SK-N-MC (cell line): ENCODE data around the gene KRT80.
A peak's percentile ranks its signal among the peaks of the same experiment; 100 is the strongest.

ENCODE experiments used
- DNase-seq: peaks from one replicate; pipeline ENCODE4 v3.0.0-alpha.2; 2011; ENCODE audit warnings: low read depth, low spot score
- H3K27ac ChIP-seq: fragments of 200-600 bp; sonication (generic); 2 replicates; pipeline ENCODE4 v1.5.1; 2016; ENCODE audit warnings: mixed run types
- H3K36me3 ChIP-seq: fragments of 200-600 bp; sonication (generic); 2 replicates; pipeline ENCODE4 v1.6.1; 2017; ENCODE audit warnings: antibody characterized with exemption, low read length, mixed read lengths; ENCODE audit not compliant: insufficient read depth
- H3K4me3 ChIP-seq: fragments of 200-600 bp; sonication (generic); 2 replicates; pipeline ENCODE4 v1.5.1; 2016
- H3K9ac ChIP-seq: fragments of 200-600 bp; sonication (generic); 2 replicates; pipeline ENCODE4 v1.8.0; 2017; ENCODE audit warnings: mixed run types, mixed read lengths; ENCODE audit not compliant: insufficient read length
- H3K9me3 ChIP-seq: fragments of 200-600 bp; sonication (generic); 2 replicates; pipeline ENCODE4 v1.6.1; 2017; ENCODE audit warnings: low read depth, mild to moderate bottlenecking, antibody characterized with exemption, low read length, moderate library complexity, mixed read lengths
- EZH2 ChIP-seq: fragments of 200-600 bp; sonication (generic); IDR thresholded peaks from one replicate; pipeline ENCODE4 v1.6.1; 2017; ENCODE audit warnings: antibody characterized with exemption
- FOXP2 ChIP-seq: optimal IDR thresholded peaks from 2 replicates; pipeline ENCODE3; 2011; ENCODE audit warnings: mild to moderate bottlenecking, moderate library complexity; ENCODE audit not compliant: insufficient read depth; ENCODE audit errors: extremely low read length, control extremely low read depth
- POLR2AphosphoS5 ChIP-seq: IDR thresholded peaks from 2 replicates; pipeline ENCODE4 v1.6.1; 2012; ENCODE audit warnings: mild to moderate bottlenecking, low read depth, low read length, borderline replicate concordance

Gene KRT80

DNA sequence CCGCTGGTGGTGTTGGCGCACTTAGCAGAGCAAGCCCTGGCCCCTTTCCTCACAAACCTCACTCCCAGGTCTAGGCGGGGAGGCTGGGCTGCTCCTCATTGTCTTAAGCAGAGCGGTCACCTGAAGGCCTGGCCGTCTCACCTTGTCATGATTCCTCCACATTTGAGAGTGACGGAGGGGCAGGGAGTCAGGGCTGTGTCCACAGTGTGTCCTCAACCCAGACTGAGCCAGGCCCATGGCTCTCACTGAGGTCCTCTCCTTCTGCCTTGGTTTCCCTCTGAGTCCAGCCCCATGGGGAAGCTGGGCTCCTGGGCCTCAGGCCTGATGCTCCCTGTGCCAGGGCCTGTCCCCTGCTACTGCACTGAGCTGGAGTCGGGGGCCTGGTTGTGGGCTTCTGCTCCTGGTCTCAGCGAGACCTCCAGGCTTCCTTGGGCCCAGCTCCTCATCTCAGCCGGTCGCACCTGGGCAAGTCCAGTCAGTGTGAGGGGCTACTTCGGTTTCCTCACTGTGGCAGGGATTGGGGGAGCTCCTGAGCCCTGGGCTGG, 44.9 kb downstream of the KRT80 start:
- Histone ChIP-seq H3K9me3 (no peaks in the 10 kb centered on the region), H3K36me3 (no peaks in the 10 kb centered on the region), H3K9ac (no peak overlapping the region), H3K4me3 (no peak overlapping the region), H3K27ac (no peak overlapping the region)
- no peak for DNase-seq
- no peak for TF ChIP-seq FOXP2
- TF ChIP-seq EZH2, result no peak
- TF ChIP-seq POLR2AphosphoS5, result no peak

DNA sequence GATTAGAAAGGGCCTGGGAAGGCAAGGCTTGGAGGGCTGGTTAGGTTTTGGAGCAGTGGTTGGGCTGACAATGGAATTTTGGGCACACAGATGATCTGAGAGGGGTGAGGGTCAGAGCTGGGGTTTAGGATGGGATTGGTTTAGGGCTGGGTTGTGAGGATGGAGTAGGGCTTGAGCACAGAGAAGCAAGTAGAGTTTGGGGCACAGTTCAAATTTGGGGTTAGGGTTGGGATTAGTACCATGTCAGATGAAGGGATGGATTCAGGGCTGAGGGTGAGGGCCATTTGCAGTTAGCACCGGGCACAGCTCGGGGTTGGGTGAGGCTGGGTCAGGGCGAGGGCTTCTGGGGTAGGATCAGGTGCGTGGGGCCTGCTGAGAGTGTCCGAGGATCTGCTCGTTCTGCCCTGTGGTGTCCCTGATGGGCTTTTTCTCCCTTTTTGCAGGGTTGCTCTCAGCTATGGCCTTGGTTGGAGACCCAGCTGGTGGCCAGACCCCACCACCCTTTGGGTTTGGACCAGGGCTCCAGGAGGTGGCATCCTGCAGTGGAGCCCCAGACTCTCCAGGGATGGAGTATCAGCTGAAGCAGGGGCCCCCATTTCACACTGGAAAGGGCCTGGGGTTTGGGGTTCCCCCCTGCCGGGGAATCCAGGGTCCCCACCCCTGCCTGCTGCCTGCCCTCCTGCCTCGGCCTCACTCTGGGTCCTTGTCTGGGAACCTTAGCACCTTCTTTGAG, 45.6 kb downstream of the KRT80 start:
- TF ChIP-seq POLR2AphosphoS5, result no peak
- no peak for TF ChIP-seq FOXP2
- TF ChIP-seq EZH2, result no peak
- no peak for DNase-seq
- H3K27ac ChIP-seq, result no peak overlapping the region
- H3K4me3 ChIP-seq, result no peak overlapping the region
- no peaks in the 10 kb centered on the region for H3K36me3 ChIP-seq
- no peaks in the 10 kb centered on the region for H3K9me3 ChIP-seq
- no peak overlapping the region for H3K9ac ChIP-seq

DNA sequence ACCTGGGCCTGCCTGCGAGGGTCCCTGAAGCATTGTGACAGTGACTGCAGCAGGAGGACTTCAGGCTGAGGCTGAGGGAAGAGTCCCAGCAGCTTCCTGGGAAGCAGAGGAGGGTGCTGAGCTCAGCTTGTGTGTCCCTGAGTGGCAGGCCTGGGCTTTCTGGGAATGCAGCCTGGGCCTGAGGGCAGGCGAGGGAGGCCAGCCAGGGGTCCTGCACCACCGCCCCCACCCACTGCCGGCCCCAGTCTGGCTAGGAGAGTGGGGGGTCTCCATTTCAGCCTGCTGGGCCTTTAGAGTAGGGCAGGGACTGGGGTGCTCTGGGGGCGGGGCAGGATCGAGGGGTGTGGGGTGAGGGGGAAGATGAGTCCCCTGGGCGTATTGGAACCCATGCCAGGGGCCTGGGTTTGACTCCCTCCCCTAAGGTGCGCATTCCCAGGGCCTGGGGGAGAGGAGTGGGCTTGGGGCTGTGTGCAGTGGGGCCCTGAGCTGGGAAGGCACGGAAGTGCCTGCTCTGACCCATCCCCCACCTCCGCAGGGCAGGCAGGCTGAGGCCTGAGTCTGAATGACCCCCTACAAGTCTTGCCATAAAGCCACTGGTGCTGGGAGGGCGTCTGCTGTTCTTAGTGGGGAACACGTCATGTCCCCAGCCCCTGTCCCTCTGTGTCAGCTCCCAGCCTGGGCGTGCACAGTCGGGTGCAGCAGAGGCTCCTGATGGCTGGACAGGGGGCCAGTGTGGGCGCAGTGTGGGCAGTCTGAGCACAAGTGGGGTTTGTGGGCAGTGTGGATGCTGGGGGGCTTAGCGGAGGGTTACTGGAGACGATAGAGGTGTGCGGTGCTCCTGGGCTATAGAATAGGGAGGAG, 46.4 kb downstream of the KRT80 start:
- Histone ChIP-seq H3K36me3 (no peaks in the 10 kb centered on the region), H3K27ac (no peak overlapping the region), H3K9ac (no peak overlapping the region), H3K4me3 (no peak overlapping the region), H3K9me3 (no peaks in the 10 kb centered on the region)
- no peak for DNase-seq
- TF ChIP-seq EZH2 (no peak), FOXP2 (no peak), POLR2AphosphoS5 (no peak)

DNA sequence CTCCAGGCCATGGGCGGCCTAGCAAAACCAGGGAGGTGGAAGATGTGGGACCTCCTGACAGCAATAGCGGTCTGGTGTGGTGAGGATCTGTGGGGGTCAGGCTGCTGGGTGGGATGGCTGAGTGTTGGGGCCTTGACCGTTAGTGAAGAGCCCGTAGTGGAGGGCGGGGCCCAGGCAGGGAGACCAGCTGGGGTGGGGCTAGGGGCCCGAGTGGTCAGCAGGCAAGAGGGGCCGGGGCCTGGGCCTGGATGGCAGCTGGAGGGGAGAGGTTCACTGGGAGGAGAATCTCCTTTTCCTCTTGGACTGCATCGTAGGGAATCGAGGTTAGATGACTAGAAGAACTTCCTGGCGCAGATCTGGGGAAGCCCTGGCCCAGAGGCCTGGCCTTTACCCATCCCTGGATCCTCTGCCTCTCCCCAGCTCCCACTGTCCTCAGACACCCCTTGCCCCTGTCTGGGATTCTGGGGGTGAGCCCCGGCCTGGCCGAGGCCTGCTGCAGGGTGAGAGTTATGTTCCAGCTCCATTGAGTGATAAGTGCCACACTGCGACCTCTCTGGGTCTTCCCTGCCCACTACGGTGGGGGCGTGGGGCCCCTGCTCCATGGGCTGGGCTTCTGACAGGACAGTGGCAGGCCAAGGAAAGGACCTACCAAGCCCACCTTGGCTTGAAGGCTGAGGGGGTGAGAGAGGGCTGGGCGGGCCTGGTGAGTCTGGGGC, 47.1 kb downstream of the KRT80 start:
- H3K9me3 ChIP-seq, result no peaks in the 10 kb centered on the region
- no peaks in the 10 kb centered on the region for H3K36me3 ChIP-seq
- TF ChIP-seq POLR2AphosphoS5 (no peak), EZH2 (no peak)
- no peak overlapping the region for H3K4me3 ChIP-seq
- no peak overlapping the region for H3K9ac ChIP-seq
- no peak overlapping the region for H3K27ac ChIP-seq
- no peak for DNase-seq

DNA sequence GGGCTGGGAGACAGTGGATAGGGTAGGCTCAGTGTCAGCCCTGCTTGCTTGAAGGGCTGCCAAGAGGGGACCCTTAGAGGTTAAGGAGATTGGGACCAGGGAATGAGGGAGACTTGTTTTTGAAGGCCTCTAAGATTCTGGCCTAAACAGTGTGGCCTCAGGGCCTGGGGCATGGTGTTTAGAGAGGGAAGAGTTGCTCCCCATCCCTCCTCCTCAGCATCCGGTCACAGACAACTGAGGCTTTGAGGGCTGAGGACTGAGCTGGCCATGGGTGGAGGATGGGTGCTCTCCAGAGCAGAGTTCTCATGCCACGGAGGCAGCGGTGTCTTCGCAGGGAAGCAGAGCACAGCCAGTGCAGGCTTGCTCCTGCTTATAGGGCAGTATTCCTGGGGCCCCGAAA, 49.4 kb downstream of the KRT80 start:
- Histone ChIP-seq H3K9ac (no peak overlapping the region), H3K27ac (no peak overlapping the region), H3K36me3 (no peaks in the 10 kb centered on the region), H3K9me3 (no peaks in the 10 kb centered on the region), H3K4me3 (no peak overlapping the region)
- no peak for DNase-seq
- no peak for TF ChIP-seq EZH2
- TF ChIP-seq POLR2AphosphoS5, result no peak
- no peak for TF ChIP-seq FOXP2

DNA sequence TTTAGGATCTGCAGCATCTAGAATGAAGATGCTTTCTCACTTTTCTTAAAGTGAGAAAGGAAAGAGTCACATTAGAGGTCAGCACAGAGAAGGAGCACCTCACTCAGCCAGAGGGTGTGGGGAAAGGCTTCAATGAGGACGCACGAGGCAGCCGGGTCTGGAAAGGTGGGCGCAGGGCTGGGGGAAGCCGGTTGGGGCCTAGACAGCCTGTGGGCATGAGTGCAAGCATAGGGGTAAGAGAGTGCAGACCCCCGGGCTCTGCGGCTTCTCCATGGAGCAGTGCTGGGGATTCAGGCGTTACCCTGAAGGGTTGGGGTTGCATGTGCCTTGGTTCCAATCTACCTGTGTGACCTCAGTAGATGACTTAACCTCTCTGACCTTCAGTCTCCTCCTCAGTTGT, 49.9 kb downstream of the KRT80 start:
- Histone ChIP-seq H3K9ac (no peak overlapping the region), H3K36me3 (no peaks in the 10 kb centered on the region), H3K27ac (no peak overlapping the region), H3K4me3 (no peak overlapping the region), H3K9me3 (no peaks in the 10 kb centered on the region)
- no peak for DNase-seq
- no peak for TF ChIP-seq POLR2AphosphoS5
- TF ChIP-seq FOXP2, result no peak
- TF ChIP-seq EZH2, result no peak

DNA sequence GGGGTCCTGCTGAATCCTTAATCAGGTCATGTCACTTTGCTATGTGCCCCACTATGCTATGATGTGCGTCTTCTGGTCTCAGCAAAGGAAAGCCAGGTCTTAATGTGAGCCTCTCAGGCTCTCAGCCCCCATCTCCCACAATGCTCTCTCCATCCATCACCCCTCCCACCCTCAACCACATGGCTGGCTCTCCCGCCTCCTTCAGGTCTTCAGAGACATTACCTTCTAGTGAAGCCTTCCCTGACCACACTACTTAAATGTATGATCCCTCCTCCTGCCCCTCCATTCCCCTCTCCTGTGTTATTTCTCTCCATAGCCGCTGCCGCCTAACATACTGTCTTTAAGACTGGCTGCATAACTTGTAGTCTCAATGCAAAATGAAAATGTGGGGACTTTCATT, 50.5 kb downstream of the KRT80 start:
- Histone ChIP-seq H3K9me3 (no peaks in the 10 kb centered on the region), H3K4me3 (no peak overlapping the region), H3K27ac (no peak overlapping the region), H3K9ac (no peak overlapping the region), H3K36me3 (no peaks in the 10 kb centered on the region)
- no peak for TF ChIP-seq EZH2
- TF ChIP-seq POLR2AphosphoS5, result no peak
- TF ChIP-seq FOXP2, result no peak
- no peak for DNase-seq

DNA sequence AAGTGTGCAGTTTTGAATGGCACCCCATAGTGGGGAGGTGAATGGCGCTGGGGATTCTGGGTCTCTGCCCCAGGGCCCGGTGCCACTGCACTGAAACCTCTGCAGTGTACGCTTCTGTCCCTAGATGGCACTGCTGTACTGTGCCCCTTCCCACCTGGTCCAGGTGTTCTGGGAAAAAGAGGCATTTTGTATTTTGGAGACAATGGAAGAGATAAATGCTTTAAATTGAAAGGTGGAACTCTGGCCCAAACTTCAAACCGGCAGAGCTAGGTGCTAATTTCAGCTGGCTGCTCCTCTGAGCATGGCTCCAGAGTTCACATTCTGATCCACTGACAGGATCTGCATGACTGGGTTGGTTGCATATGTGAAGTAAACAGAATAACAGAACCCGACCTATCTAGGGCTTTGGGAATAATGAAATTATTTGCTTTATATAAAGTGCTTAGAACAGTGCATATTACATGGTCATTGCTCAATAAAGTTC, 52.2 kb downstream of the KRT80 start:
- no peak overlapping the region for H3K27ac ChIP-seq

More for the DNA sequence above, 52.2 kb downstream of the KRT80 start:
- H3K9ac ChIP-seq, result no peak overlapping the region
- H3K9me3 ChIP-seq, result no peaks in the 10 kb centered on the region
- DNase-seq, result no peak
- TF ChIP-seq FOXP2, result peak; percentile 53
- no peak for TF ChIP-seq EZH2
- TF ChIP-seq POLR2AphosphoS5, result no peak
- H3K36me3 ChIP-seq, result no peaks in the 10 kb centered on the region
- no peak overlapping the region for H3K4me3 ChIP-seq
